GM12872 (cell line): Measurements from ENCODE around the gene ENTPD1.

Experiments
- TF ChIP-seq, protein P1 (sequence below): IDR thresholded peaks from 3 replicates; pipeline ENCODE4 v1.5.1; 2011; ENCODE audit warnings: low read depth, mild to moderate bottlenecking, low read length, moderate library complexity; ENCODE audit not compliant: insufficient read depth

The ENTPD1 gene

GRCh38 chr10:95729323-95730055 lies 26.5 kb upstream of the ENTPD1 start:
- TF ChIP-seq, protein P1, sequence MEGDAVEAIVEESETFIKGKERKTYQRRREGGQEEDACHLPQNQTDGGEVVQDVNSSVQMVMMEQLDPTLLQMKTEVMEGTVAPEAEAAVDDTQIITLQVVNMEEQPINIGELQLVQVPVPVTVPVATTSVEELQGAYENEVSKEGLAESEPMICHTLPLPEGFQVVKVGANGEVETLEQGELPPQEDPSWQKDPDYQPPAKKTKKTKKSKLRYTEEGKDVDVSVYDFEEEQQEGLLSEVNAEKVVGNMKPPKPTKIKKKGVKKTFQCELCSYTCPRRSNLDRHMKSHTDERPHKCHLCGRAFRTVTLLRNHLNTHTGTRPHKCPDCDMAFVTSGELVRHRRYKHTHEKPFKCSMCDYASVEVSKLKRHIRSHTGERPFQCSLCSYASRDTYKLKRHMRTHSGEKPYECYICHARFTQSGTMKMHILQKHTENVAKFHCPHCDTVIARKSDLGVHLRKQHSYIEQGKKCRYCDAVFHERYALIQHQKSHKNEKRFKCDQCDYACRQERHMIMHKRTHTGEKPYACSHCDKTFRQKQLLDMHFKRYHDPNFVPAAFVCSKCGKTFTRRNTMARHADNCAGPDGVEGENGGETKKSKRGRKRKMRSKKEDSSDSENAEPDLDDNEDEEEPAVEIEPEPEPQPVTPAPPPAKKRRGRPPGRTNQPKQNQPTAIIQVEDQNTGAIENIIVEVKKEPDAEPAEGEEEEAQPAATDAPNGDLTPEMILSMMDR = no peak

- TF ChIP-seq, protein P1 = no peak
These were observed 25.7 kb upstream of the ENTPD1 start for GRCh38 chr10:95730233-95730632.

DNA sequence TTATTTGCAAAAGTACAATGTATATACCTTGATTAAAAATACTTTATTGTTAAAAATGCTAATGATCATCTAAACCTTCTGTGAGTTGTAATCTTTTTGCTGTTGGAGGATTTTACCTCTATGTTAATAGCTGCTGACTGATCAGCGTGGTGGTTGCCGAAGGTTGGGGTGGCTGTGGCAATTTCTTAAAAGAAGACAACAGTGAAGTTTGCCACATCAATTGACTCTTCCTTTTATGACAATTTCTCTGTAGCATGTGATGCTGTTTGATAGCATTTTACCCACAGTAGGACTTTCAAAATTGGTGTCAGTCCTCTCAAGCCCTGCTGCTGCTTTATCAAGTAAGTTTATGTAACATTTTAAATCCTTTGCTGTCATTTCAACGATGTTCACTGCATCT lies 16.9 kb upstream of the ENTPD1 start:
- TF ChIP-seq, protein P1 = no peak

GRCh38 chr10:95741807-95742467 lies 14.0 kb upstream of the ENTPD1 start:
- TF ChIP-seq, protein P1 = peak; percentile 43; the same call in 2 of the 3 replicates

- TF ChIP-seq, protein P1 = no peak
These were observed 13.5 kb upstream of the ENTPD1 start for GRCh38 chr10:95742485-95742884.

DNA sequence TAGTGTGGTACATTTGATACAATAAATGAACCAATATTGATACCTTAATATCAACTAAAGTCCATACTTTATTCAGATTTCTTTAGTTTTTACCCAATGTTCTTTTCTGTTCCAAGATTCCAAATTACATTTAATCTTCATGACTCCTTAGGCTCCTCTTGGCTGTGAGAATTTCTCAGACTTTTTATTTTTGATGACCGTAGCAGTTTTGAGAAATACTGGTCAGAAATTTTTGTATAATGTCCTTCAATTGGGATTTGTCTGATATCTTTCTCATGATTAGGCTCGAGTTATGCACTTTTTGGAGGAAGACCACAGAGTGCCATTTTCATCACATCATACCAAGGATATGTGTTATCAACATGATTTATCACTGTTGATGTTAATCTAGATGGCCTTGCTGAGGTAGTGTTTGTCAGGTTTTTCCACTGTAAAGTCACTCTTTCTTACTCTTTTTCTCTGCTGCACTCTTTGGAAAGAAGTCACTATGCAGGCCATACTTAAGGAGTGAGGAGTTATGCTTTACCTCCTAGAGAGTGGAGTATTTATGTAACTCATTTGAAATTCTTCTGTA lies 12.9 kb upstream of the ENTPD1 start:
- TF ChIP-seq, protein P1 = no peak

- TF ChIP-seq, protein P1 = no peak
These were observed 10.5 kb upstream of the ENTPD1 start for GRCh38 chr10:95745501-95745900.
